Keratinocyte (primary cell): ENCODE results near the gene TSR3. TPM values are rescaled to one million over a fixed set of nuclear protein-coding genes. Genes with fewer than 3 reads are reported as not detected.

Source experiments
- DNase-seq: peaks from one replicate; pipeline ENCODE4 v3.0.0-alpha.2; 2011; ENCODE audit warnings: low read depth, missing footprints, low spot score
- FAIRE-seq: peaks from 2 replicates; lab custom pipeline; 2011; peaks lifted over from hg19 to GRCh38; lab: Jason Lieb, UNC
- H2AFZ ChIP-seq: 2 replicates; pipeline ENCODE4 v1.6.0; 2012; ENCODE audit warnings: low read length, control low read depth, inconsistent platforms; ENCODE audit not compliant: control insufficient read depth
- H3K27ac ChIP-seq: 2 replicates; pipeline ENCODE4 v1.5.1; 2011; ENCODE audit warnings: low read length; ENCODE audit not compliant: control insufficient read depth, insufficient read depth
- H3K27me3 ChIP-seq: 3 replicates; pipeline ENCODE4 v1.6.0; 2011; ENCODE audit warnings: low read length; ENCODE audit not compliant: control insufficient read depth, insufficient read depth; ENCODE audit errors: extremely low read depth
- H3K36me3 ChIP-seq, 2 experiments: 2 replicates in 1 of 2; 3 replicates in 1 of 2; pipeline ENCODE4 v1.5.1; 2011; ENCODE audit warnings: low read length in 2 of 2, mild to moderate bottlenecking in 1 of 2; ENCODE audit not compliant: control insufficient read depth in 2 of 2, insufficient read depth in 2 of 2; ENCODE audit errors: extremely low read depth in 1 of 2
- H3K4me1 ChIP-seq: 3 replicates; pipeline ENCODE4 v1.5.1; 2011; ENCODE audit warnings: low read length; ENCODE audit not compliant: control insufficient read depth, insufficient read depth; ENCODE audit errors: extremely low read depth
- H3K4me2 ChIP-seq: 3 replicates; pipeline ENCODE4 v1.6.0; 2011; ENCODE audit warnings: low read depth, low read length; ENCODE audit not compliant: control insufficient read depth, insufficient read depth; ENCODE audit errors: extremely low read depth
- H3K4me3 ChIP-seq, 3 experiments: fragments of 200-600 bp in 1 of 3; sonication (generic) in 1 of 3; 2 replicates in 2 of 3; 3 replicates in 1 of 3; pipeline ENCODE4 v1.5.1; 2011 to 2016; ENCODE audit warnings: low read length in 3 of 3, mild to moderate bottlenecking in 3 of 3, control low read depth in 2 of 3, inconsistent platforms in 1 of 3, low read depth in 1 of 3, mixed read lengths in 1 of 3, mixed run types in 1 of 3, moderate library complexity in 1 of 3; ENCODE audit not compliant: control insufficient read depth in 2 of 3, insufficient read depth in 2 of 3; ENCODE audit errors: extremely low read depth in 1 of 3
- H3K79me2 ChIP-seq: 2 replicates; pipeline ENCODE4 v1.6.0; 2012; ENCODE audit warnings: low read length; ENCODE audit not compliant: control insufficient read depth, insufficient read depth
- H3K9ac ChIP-seq: 3 replicates; pipeline ENCODE4 v1.6.0; 2011; ENCODE audit warnings: low read length; ENCODE audit not compliant: control insufficient read depth, insufficient read depth; ENCODE audit errors: extremely low read depth
- H3K9me1 ChIP-seq: 3 replicates; pipeline ENCODE4 v1.6.0; 2011; ENCODE audit warnings: low read length; ENCODE audit not compliant: control insufficient read depth, insufficient read depth; ENCODE audit errors: extremely low read depth
- H3K9me3 ChIP-seq: 2 replicates; pipeline ENCODE4 v1.5.1; 2012; ENCODE audit warnings: low read depth, low read length; ENCODE audit not compliant: control insufficient read depth
- H4K20me1 ChIP-seq: 3 replicates; pipeline ENCODE4 v1.6.0; 2011; ENCODE audit warnings: low read length; ENCODE audit not compliant: control insufficient read depth, insufficient read depth; ENCODE audit errors: extremely low read depth
- CTCF ChIP-seq, 3 experiments: IDR thresholded peaks in 1 of 3; conservative IDR thresholded peaks in 1 of 3; optimal IDR thresholded peaks in 1 of 3; 2 replicates in 2 of 3; 3 replicates in 1 of 3; pipeline versions ENCODE3 to v1.5.1; 2011; ENCODE audit warnings: low read length in 3 of 3, mild to moderate bottlenecking in 3 of 3, moderate library complexity in 2 of 3, control low read depth in 1 of 3, inconsistent platforms in 1 of 3; ENCODE audit not compliant: insufficient read depth in 2 of 3; ENCODE audit errors: extremely low read depth in 1 of 3
- EZH2 ChIP-seq: IDR thresholded peaks from one replicate; pipeline ENCODE4 v1.6.1; 2012; ENCODE audit warnings: inconsistent platforms, mild to moderate bottlenecking, low read length, moderate library complexity
- dilution Hi-C: fragments of 300-500 bp; cut with MboI; formaldehyde crosslinking; loops from one replicate; pipeline ENCODE4 v1.7.0; 2020; ENCODE audit warnings: low sequenced_read_pairs; ENCODE audit not compliant: extremely low pct_ligation_motif_present
- polyA plus RNA-seq, 5 experiments: library from polyadenylated mRNA; depleted of rRNA in 3 of 5; stranded (reverse) in 3 of 5; stranded (forward) in 1 of 5; unstranded in 1 of 5; fragments of >200 nt; gene quantifications; 1 replicate in 1 of 5; 2 replicates in 3 of 5; 3 replicates in 1 of 5; pipeline versions ENCODE4 v1.2.1 to v1.2.3, GENCODE V29; 2011 to 2012; ENCODE audit warnings: missing spikeins in 2 of 5, low read depth in 1 of 5, low replicate concordance in 1 of 5

The TSR3 gene
- polyA plus RNA-seq, 1 donor (not counting 4 experiments of a cell fraction or from before 2014, with no cell fraction given): 33.0 TPM

- Histone ChIP-seq H3K27me3 (no peaks in the 10 kb centered on the region), H3K9me3 (no peaks in the 10 kb centered on the region), H4K20me1 (peaks cover 2% of the 10 kb centered on the region), H3K27ac (no peak overlapping the region), H3K9ac (no peak overlapping the region), H3K4me3 (no peak overlapping the region), H3K9me1 (peaks cover 4% of the 10 kb centered on the region), H2AFZ (no peak overlapping the region), H3K4me2 (no peak overlapping the region), H3K79me2 (peaks cover 45% of the 10 kb centered on the region), H3K4me1 (peaks cover 30% of the 10 kb centered on the region), H3K36me3 (peaks cover 12 to 15% of the 10 kb centered on the region in 2 experiments)
- FAIRE-seq: no peak
- TF ChIP-seq CTCF (optimal IDR thresholded peaks at IDR 0.05 in 1 of 3, IDR thresholded peaks at IDR 0.05 in 1 of 3, conservative IDR thresholded peaks at IDR 0.05 in 1 of 3; ENCODE audit: extremely low read depth in 1 of 3, insufficient read depth in 2 of 3, low read length in 3 of 3) (no peak), EZH2 (no peak)
- dilution Hi-C loops: no loop called here
- no peak for DNase-seq
Measured at GRCh38 chr16:1349951-1350350, 1.7 kb downstream of the TSR3 start.

GRCh38 chr16:1349351-1349750 lies 2.3 kb downstream of the TSR3 start:
- Histone ChIP-seq H3K9me3 (no peaks in the 10 kb centered on the region), H4K20me1 (peaks cover 2% of the 10 kb centered on the region), H3K79me2 (peaks cover 39% of the 10 kb centered on the region), H3K9ac (no peak overlapping the region), H3K4me1 (peaks cover 30% of the 10 kb centered on the region), H3K27me3 (no peaks in the 10 kb centered on the region), H3K4me2 (no peak overlapping the region), H3K9me1 (peaks cover 4% of the 10 kb centered on the region), H3K27ac (no peak overlapping the region), H3K36me3 (peaks cover 12 to 15% of the 10 kb centered on the region in 2 experiments), H2AFZ (no peak overlapping the region), H3K4me3 (no peak overlapping the region)
- DNase-seq (no peak), FAIRE-seq (no peak)
- no peak for TF ChIP-seq CTCF (optimal IDR thresholded peaks at IDR 0.05 in 1 of 3, IDR thresholded peaks at IDR 0.05 in 1 of 3, conservative IDR thresholded peaks at IDR 0.05 in 1 of 3; ENCODE audit: extremely low read depth in 1 of 3, insufficient read depth in 2 of 3, low read length in 3 of 3)
- TF ChIP-seq EZH2: no peak
- dilution Hi-C loops: no loop called here
